GM23338 (cell line): ENCODE measurements around the gene PARD3. TPM values are rescaled to one million over a fixed set of nuclear protein-coding genes. Genes with fewer than 3 reads are reported as not detected.

Source experiments
- ATAC-seq: fragments of 200-7000 bp; cut with Tn5 transposase; 3 replicates; pipeline ENCODE4 v1.9.1; 2020
- DNase-seq: peaks from one replicate; pipeline ENCODE4 v3.0.0-alpha.2; 2015; ENCODE audit warnings: low spot score
- H2AFZ ChIP-seq: fragments of 200-600 bp; sonication (generic); 2 replicates; pipeline ENCODE4 v1.8.0; 2016; ENCODE audit warnings: antibody characterized with exemption, mild to moderate bottlenecking, moderate library complexity
- H3F3A ChIP-seq: fragments of 200-600 bp; sonication (generic); replicated peaks from 2 replicates; pipeline ENCODE4 v1.8.0; 2017; ENCODE audit warnings: antibody characterized with exemption, mixed run types, low read depth
- H3K27ac ChIP-seq: fragments of 200-600 bp; sonication (generic); 2 replicates; pipeline ENCODE4 v1.6.1; 2016; ENCODE audit warnings: low read depth
- H3K27me3 ChIP-seq: fragments of 200-600 bp; sonication (generic); 2 replicates; pipeline ENCODE4 v1.8.0; 2016; ENCODE audit warnings: mild to moderate bottlenecking, mixed run types, moderate library complexity; ENCODE audit not compliant: insufficient read depth
- H3K36me3 ChIP-seq: fragments of 200-600 bp; sonication (generic); 2 replicates; pipeline ENCODE4 v1.8.0; 2016; ENCODE audit warnings: mild to moderate bottlenecking; ENCODE audit not compliant: insufficient read depth
- H3K4me1 ChIP-seq: fragments of 200-600 bp; sonication (generic); 2 replicates; pipeline ENCODE4 v1.8.0; 2016; ENCODE audit warnings: mild to moderate bottlenecking, moderate library complexity; ENCODE audit not compliant: insufficient read depth
- H3K4me2 ChIP-seq: fragments of 200-600 bp; sonication (generic); 2 replicates; pipeline ENCODE4 v1.7.1; 2017; ENCODE audit warnings: mixed run types
- H3K4me3 ChIP-seq: fragments of 200-600 bp; sonication (generic); 2 replicates; pipeline ENCODE4 v1.6.1; 2016; ENCODE audit warnings: mixed run types
- H3K79me2 ChIP-seq: fragments of 200-600 bp; sonication (generic); replicated peaks from 2 replicates; pipeline ENCODE4 v1.8.0; 2017; ENCODE audit warnings: mild to moderate bottlenecking; ENCODE audit not compliant: insufficient read depth
- H3K9me2 ChIP-seq: fragments of 200-600 bp; sonication (generic); 2 replicates; pipeline ENCODE4 v1.8.0; 2017; ENCODE audit not compliant: insufficient read depth
- H4K20me1 ChIP-seq: fragments of 200-600 bp; sonication (generic); replicated peaks from 2 replicates; pipeline ENCODE4 v1.8.0; 2017; ENCODE audit warnings: mild to moderate bottlenecking; ENCODE audit not compliant: insufficient read depth
- H3K27ac Mint-ChIP-seq: 2 replicates; pipeline ENCODE4 v1.8.0; 2020; ENCODE audit warnings: inconsistent platforms, mild to moderate bottlenecking, moderate library complexity, mixed read lengths
- H3K27me3 Mint-ChIP-seq: 3 replicates; pipeline ENCODE4 v1.8.0; 2022; ENCODE audit warnings: low read depth, mild to moderate bottlenecking, moderate library complexity, mixed read lengths, inconsistent platforms; ENCODE audit not compliant: insufficient read depth, poor library complexity
- H3K36me3 Mint-ChIP-seq: 3 replicates; pipeline ENCODE4 v1.8.0; 2021; ENCODE audit warnings: low read depth, mild to moderate bottlenecking, inconsistent platforms, moderate library complexity, mixed read lengths
- H3K4me1 Mint-ChIP-seq: 3 replicates; pipeline ENCODE4 v1.8.0; 2020; ENCODE audit warnings: mild to moderate bottlenecking, inconsistent platforms, mixed read lengths
- H3K4me3 Mint-ChIP-seq: 3 replicates; pipeline ENCODE4 v1.8.0; 2021; ENCODE audit warnings: moderate library complexity, mild to moderate bottlenecking, inconsistent platforms, mixed read lengths
- H3K9me3 Mint-ChIP-seq: 3 replicates; pipeline ENCODE4 v1.8.0; 2020; ENCODE audit warnings: moderate library complexity, mild to moderate bottlenecking, inconsistent platforms, mixed read lengths
- CREB1 ChIP-seq: fragments of 250-450 bp; sonication (Bioruptor Pico); IDR thresholded peaks from 2 replicates; pipeline ENCODE4 v1.5.0; 2020; ENCODE audit warnings: low read depth, mild to moderate bottlenecking, moderate library complexity
- EZH2 ChIP-seq: fragments of 200-600 bp; sonication (generic); IDR thresholded peaks from one replicate; pipeline ENCODE4 v1.8.0; 2017; ENCODE audit warnings: antibody characterized with exemption, mild to moderate bottlenecking, low read depth; ENCODE audit not compliant: unreplicated experiment
- EZH2phosphoT487 ChIP-seq: fragments of 200-600 bp; sonication (generic); IDR thresholded peaks from one replicate; pipeline ENCODE4 v1.8.1; 2018; ENCODE audit warnings: antibody characterized with exemption; ENCODE audit not compliant: unreplicated experiment
- JUNB ChIP-seq: IDR thresholded peaks from one replicate; pipeline ENCODE4 v1.6.1; 2016; ENCODE audit warnings: antibody characterized with exemption; ENCODE audit not compliant: unreplicated experiment
- NANOG ChIP-seq: IDR thresholded peaks from 2 replicates; pipeline ENCODE4 v1.6.1; 2016; ENCODE audit warnings: antibody characterized with exemption, borderline replicate concordance
- POLR2AphosphoS5 ChIP-seq: IDR thresholded peaks from 2 replicates; pipeline ENCODE4 v1.6.1; 2016; ENCODE audit warnings: antibody characterized with exemption, low read depth
- STAT1 ChIP-seq: IDR thresholded peaks from one replicate; pipeline ENCODE4 v1.6.1; 2016; ENCODE audit warnings: antibody characterized with exemption; ENCODE audit not compliant: unreplicated experiment
- ZNF114 ChIP-seq: fragments of 250-450 bp; sonication (Bioruptor Pico); IDR thresholded peaks from 2 replicates; pipeline ENCODE4 v1.5.0; 2020; ENCODE audit warnings: mild to moderate bottlenecking, moderate library complexity
- ZNF331 ChIP-seq: fragments of 250-450 bp; sonication (Bioruptor Pico); IDR thresholded peaks from 2 replicates; pipeline ENCODE4 v1.5.0; 2020; ENCODE audit warnings: low read depth, mild to moderate bottlenecking, moderate library complexity
- polyA plus RNA-seq: library from polyadenylated mRNA; unstranded; fragments of >200 nt; fragmentation: Nextera tagmentation; extraction: Ambion mirVana; gene quantifications from 2 replicates; pipeline ENCODE4 v1.2.1, GENCODE V29; 2016
- total RNA-seq: library from RNA; depleted of rRNA; stranded (reverse); fragments of >200 nt; shearing (Covaris generic); gene quantifications from 2 replicates; pipeline ENCODE4 v1.2.3, GENCODE V29; 2014
- TF ChIP-seq, protein P1 (sequence below), 2 experiments: fragments of 200-600 bp in 1 of 2; sonication (generic) in 1 of 2; conservative IDR thresholded peaks; 2 replicates each; pipeline versions ENCODE4 v1.5.1 to v1.6.1; 2016 to 2017; ENCODE audit warnings: antibody characterized with exemption in 2 of 2, low read depth in 2 of 2, mild to moderate bottlenecking in 2 of 2, moderate library complexity in 1 of 2
- TF ChIP-seq, protein P2 (sequence below): fragments of 250-450 bp; sonication (Bioruptor Pico); IDR thresholded peaks from 2 replicates; pipeline ENCODE4 v1.5.0; 2020; ENCODE audit warnings: mild to moderate bottlenecking, moderate library complexity
- TF ChIP-seq, protein P3 (sequence below): IDR thresholded peaks from one replicate; pipeline ENCODE4 v1.6.1; 2018; ENCODE audit warnings: antibody characterized with exemption; ENCODE audit not compliant: unreplicated experiment
- TF ChIP-seq, protein P4 (sequence below): IDR thresholded peaks from 2 replicates; pipeline ENCODE4 v1.6.1; 2016; ENCODE audit warnings: antibody characterized with exemption

Gene PARD3
- total and polyA plus RNA-seq, 2 experiments from 2014 or later = 30.2 to 51.4 TPM

DNA sequence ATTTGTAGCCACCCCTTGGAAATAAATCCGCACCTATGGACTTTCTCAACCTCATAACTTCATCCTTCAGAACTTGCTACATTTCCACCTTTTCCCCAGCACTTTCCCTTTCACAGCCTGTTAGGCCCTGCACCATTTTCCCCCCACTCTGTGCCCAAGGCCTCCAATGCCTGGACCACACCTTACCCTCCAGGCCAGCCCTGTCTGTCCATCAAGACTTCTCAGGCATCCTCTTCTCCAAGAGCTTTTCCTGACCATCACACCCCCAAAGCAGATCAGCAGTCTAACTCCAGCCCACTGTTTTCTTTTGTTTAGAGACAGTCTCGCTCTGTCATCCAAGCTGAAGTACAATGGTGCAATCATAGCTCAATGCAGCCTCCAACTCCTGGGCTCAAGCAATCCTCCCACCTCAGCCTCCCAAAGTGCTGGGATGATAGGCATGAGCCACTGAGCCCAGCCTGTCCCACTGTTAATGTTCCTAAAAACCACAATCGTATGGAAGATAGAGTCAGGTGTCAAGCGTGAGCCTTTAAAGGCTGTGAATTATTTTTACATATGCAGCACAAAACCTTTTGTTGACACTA is 116.8 kb downstream of the PARD3 start:
- DNase-seq (no peak), ATAC-seq (no peak)
- H3K36me3 ChIP-seq = no peaks in the 10 kb centered on the region
- H3K4me1 Mint-ChIP-seq = peaks cover 33% of the 10 kb centered on the region
- H3K27ac ChIP-seq = no peak overlapping the region
- no peak overlapping the region for H2AFZ ChIP-seq
- no peaks in the 10 kb centered on the region for H3K9me3 Mint-ChIP-seq
- TF ChIP-seq ZNF331 (CRISPR knock-in tag) (no peak), STAT1 (no peak), ZNF114 (CRISPR knock-in tag) (no peak), EZH2 (no peak), POLR2AphosphoS5 (no peak), CREB1 (CRISPR knock-in tag) (no peak), EZH2phosphoT487 (no peak), NANOG (no peak), JUNB (no peak)
- TF ChIP-seq, protein P1, sequence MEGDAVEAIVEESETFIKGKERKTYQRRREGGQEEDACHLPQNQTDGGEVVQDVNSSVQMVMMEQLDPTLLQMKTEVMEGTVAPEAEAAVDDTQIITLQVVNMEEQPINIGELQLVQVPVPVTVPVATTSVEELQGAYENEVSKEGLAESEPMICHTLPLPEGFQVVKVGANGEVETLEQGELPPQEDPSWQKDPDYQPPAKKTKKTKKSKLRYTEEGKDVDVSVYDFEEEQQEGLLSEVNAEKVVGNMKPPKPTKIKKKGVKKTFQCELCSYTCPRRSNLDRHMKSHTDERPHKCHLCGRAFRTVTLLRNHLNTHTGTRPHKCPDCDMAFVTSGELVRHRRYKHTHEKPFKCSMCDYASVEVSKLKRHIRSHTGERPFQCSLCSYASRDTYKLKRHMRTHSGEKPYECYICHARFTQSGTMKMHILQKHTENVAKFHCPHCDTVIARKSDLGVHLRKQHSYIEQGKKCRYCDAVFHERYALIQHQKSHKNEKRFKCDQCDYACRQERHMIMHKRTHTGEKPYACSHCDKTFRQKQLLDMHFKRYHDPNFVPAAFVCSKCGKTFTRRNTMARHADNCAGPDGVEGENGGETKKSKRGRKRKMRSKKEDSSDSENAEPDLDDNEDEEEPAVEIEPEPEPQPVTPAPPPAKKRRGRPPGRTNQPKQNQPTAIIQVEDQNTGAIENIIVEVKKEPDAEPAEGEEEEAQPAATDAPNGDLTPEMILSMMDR (conservative IDR thresholded peaks at IDR 0.05; ENCODE audit: low read depth in 2 of 2) = no peak
- TF ChIP-seq, protein P2, sequence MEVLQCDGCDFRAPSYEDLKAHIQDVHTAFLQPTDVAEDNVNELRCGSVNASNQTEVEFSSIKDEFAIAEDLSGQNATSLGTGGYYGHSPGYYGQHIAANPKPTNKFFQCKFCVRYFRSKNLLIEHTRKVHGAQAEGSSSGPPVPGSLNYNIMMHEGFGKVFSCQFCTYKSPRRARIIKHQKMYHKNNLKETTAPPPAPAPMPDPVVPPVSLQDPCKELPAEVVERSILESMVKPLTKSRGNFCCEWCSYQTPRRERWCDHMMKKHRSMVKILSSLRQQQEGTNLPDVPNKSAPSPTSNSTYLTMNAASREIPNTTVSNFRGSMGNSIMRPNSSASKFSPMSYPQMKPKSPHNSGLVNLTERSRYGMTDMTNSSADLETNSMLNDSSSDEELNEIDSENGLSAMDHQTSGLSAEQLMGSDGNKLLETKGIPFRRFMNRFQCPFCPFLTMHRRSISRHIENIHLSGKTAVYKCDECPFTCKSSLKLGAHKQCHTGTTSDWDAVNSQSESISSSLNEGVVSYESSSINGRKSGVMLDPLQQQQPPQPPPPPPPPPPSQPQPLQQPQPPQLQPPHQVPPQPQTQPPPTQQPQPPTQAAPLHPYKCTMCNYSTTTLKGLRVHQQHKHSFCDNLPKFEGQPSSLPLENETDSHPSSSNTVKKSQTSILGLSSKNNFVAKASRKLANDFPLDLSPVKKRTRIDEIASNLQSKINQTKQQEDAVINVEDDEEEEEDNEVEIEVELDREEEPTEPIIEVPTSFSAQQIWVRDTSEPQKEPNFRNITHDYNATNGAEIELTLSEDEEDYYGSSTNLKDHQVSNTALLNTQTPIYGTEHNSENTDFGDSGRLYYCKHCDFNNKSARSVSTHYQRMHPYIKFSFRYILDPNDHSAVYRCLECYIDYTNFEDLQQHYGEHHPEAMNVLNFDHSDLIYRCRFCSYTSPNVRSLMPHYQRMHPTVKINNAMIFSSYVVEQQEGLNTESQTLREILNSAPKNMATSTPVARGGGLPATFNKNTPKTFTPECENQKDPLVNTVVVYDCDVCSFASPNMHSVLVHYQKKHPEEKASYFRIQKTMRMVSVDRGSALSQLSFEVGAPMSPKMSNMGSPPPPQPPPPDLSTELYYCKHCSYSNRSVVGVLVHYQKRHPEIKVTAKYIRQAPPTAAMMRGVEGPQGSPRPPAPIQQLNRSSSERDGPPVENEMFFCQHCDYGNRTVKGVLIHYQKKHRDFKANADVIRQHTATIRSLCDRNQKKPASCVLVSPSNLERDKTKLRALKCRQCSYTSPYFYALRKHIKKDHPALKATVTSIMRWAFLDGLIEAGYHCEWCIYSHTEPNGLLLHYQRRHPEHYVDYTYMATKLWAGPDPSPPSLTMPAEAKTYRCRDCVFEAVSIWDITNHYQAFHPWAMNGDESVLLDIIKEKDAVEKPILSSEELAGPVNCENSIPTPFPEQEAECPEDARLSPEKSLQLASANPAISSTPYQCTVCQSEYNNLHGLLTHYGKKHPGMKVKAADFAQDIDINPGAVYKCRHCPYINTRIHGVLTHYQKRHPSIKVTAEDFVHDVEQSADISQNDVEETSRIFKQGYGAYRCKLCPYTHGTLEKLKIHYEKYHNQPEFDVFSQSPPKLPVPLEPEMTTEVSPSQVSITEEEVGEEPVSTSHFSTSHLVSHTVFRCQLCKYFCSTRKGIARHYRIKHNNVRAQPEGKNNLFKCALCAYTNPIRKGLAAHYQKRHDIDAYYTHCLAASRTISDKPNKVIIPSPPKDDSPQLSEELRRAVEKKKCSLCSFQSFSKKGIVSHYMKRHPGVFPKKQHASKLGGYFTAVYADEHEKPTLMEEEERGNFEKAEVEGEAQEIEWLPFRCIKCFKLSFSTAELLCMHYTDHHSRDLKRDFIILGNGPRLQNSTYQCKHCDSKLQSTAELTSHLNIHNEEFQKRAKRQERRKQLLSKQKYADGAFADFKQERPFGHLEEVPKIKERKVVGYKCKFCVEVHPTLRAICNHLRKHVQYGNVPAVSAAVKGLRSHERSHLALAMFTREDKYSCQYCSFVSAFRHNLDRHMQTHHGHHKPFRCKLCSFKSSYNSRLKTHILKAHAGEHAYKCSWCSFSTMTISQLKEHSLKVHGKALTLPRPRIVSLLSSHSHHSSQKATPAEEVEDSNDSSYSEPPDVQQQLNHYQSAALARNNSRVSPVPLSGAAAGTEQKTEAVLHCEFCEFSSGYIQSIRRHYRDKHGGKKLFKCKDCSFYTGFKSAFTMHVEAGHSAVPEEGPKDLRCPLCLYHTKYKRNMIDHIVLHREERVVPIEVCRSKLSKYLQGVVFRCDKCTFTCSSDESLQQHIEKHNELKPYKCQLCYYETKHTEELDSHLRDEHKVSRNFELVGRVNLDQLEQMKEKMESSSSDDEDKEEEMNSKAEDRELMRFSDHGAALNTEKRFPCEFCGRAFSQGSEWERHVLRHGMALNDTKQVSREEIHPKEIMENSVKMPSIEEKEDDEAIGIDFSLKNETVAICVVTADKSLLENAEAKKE (CRISPR knock-in tag) = no peak
- TF ChIP-seq, protein P3, sequence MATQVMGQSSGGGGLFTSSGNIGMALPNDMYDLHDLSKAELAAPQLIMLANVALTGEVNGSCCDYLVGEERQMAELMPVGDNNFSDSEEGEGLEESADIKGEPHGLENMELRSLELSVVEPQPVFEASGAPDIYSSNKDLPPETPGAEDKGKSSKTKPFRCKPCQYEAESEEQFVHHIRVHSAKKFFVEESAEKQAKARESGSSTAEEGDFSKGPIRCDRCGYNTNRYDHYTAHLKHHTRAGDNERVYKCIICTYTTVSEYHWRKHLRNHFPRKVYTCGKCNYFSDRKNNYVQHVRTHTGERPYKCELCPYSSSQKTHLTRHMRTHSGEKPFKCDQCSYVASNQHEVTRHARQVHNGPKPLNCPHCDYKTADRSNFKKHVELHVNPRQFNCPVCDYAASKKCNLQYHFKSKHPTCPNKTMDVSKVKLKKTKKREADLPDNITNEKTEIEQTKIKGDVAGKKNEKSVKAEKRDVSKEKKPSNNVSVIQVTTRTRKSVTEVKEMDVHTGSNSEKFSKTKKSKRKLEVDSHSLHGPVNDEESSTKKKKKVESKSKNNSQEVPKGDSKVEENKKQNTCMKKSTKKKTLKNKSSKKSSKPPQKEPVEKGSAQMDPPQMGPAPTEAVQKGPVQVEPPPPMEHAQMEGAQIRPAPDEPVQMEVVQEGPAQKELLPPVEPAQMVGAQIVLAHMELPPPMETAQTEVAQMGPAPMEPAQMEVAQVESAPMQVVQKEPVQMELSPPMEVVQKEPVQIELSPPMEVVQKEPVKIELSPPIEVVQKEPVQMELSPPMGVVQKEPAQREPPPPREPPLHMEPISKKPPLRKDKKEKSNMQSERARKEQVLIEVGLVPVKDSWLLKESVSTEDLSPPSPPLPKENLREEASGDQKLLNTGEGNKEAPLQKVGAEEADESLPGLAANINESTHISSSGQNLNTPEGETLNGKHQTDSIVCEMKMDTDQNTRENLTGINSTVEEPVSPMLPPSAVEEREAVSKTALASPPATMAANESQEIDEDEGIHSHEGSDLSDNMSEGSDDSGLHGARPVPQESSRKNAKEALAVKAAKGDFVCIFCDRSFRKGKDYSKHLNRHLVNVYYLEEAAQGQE = no peak
- TF ChIP-seq, protein P4, sequence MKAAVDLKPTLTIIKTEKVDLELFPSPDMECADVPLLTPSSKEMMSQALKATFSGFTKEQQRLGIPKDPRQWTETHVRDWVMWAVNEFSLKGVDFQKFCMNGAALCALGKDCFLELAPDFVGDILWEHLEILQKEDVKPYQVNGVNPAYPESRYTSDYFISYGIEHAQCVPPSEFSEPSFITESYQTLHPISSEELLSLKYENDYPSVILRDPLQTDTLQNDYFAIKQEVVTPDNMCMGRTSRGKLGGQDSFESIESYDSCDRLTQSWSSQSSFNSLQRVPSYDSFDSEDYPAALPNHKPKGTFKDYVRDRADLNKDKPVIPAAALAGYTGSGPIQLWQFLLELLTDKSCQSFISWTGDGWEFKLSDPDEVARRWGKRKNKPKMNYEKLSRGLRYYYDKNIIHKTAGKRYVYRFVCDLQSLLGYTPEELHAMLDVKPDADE = no peak
- no peak overlapping the region for H3K4me3 ChIP-seq
- no peak overlapping the region; the same call in 1 of the 2 replicates for H3K27ac Mint-ChIP-seq
- peaks cover 88% of the 10 kb centered on the region for H3K79me2 ChIP-seq
- no peaks in the 10 kb centered on the region for H3K36me3 Mint-ChIP-seq
- peaks cover 3% of the 10 kb centered on the region for H3K27me3 Mint-ChIP-seq
- no peaks in the 10 kb centered on the region for H3K27me3 ChIP-seq
- peaks cover 24% of the 10 kb centered on the region for H4K20me1 ChIP-seq
- no peak overlapping the region for H3K4me2 ChIP-seq
- H3F3A ChIP-seq = no peaks in the 10 kb centered on the region
- H3K4me3 Mint-ChIP-seq = no peak overlapping the region
- H3K4me1 ChIP-seq = peaks cover 26% of the 10 kb centered on the region
- H3K9me2 ChIP-seq = no peaks in the 10 kb centered on the region
